H1 (cell line): Measurements from ENCODE around the gene MYO9A. TPM values are rescaled to one million over a fixed set of nuclear protein-coding genes. Genes with fewer than 3 reads are reported as not detected.

Source experiments
- CTCF ChIA-PET: fragments of 300-600 bp; sonication (Branson Sonifier 250); formaldehyde crosslinking; loops from one replicate; lab custom pipeline; 2021; ENCODE audit not compliant: partially characterized antibody; lab: Charles Lee
- POLR2A ChIA-PET: fragments of 300-600 bp; sonication (Branson Sonifier 250); formaldehyde crosslinking; loops from one replicate; lab custom pipeline; 2021; ENCODE audit warnings: inconsistent platforms; ENCODE audit not compliant: partially characterized antibody; lab: Charles Lee
- DNase-seq, 2 experiments: peaks; one replicate each; pipeline versions ENCODE4 v3.0.0 to v3.0.0-alpha.2; 2010 to 2022; ENCODE audit warnings: low spot score in 2 of 2, low read depth in 1 of 2, mixed read lengths in 1 of 2
- FAIRE-seq: peaks from 2 replicates; lab custom pipeline; 2011; peaks lifted over from hg19 to GRCh38; lab: Jason Lieb, UNC
- H2AFZ ChIP-seq: 2 replicates; pipeline ENCODE4 v1.8.1; 2012; ENCODE audit warnings: low read length, inconsistent platforms
- H2AK5ac ChIP-seq: 2 replicates; pipeline ENCODE4 v1.6.1; 2013; ENCODE audit warnings: low read depth, low read length
- H2BK120ac ChIP-seq: replicated peaks from 2 replicates; pipeline ENCODE3; 2013; ENCODE audit warnings: low read depth, low read length, inconsistent platforms
- H2BK12ac ChIP-seq: 2 replicates; pipeline ENCODE4 v1.6.1; 2013; ENCODE audit warnings: low read depth, low read length
- H2BK15ac ChIP-seq: 2 replicates; pipeline ENCODE4 v1.6.1; 2013; ENCODE audit warnings: low read length
- H2BK20ac ChIP-seq: 2 replicates; pipeline ENCODE4 v1.6.1; 2013; ENCODE audit warnings: low read length
- H2BK5ac ChIP-seq: 2 replicates; pipeline ENCODE4 v1.6.1; 2013; ENCODE audit warnings: low read depth, low read length
- H3K14ac ChIP-seq: 2 replicates; pipeline ENCODE4 v1.6.1; 2013; ENCODE audit warnings: inconsistent platforms; ENCODE audit not compliant: insufficient read length
- H3K18ac ChIP-seq: 2 replicates; pipeline ENCODE4 v1.6.1; 2013; ENCODE audit warnings: low read length; ENCODE audit errors: extremely low read depth
- H3K23ac ChIP-seq: 2 replicates; pipeline ENCODE4 v1.6.1; 2013; ENCODE audit warnings: inconsistent platforms; ENCODE audit not compliant: insufficient read length
- H3K23me2 ChIP-seq: 2 replicates; pipeline ENCODE4 v1.6.1; 2013; ENCODE audit warnings: low read depth, low read length
- H3K27ac ChIP-seq: 2 replicates; pipeline ENCODE4 v1.6.1; 2011; ENCODE audit warnings: low read depth, low read length, inconsistent platforms
- H3K27me3 ChIP-seq, 4 experiments: replicated peaks in 1 of 4; 1 replicate in 1 of 4; 2 replicates in 3 of 4; pipeline versions ENCODE4 v1.6.1 to v1.8.1; 2011 to 2013; ENCODE audit warnings: low read length in 3 of 4, mild to moderate bottlenecking in 3 of 4, inconsistent platforms in 2 of 4, mixed read lengths in 2 of 4, moderate library complexity in 1 of 4; ENCODE audit not compliant: control insufficient read depth in 3 of 4, insufficient read depth in 3 of 4; ENCODE audit errors: extremely low read depth in 1 of 4
- H3K36me3 ChIP-seq, 4 experiments: 2 replicates each; pipeline versions ENCODE4 v1.6.1 to v1.8.1; 2011 to 2013; ENCODE audit warnings: mild to moderate bottlenecking in 4 of 4, low read length in 3 of 4, moderate library complexity in 2 of 4, control low read depth in 1 of 4, inconsistent platforms in 1 of 4; ENCODE audit not compliant: insufficient read depth in 4 of 4, control insufficient read depth in 2 of 4
- H3K4ac ChIP-seq: replicated peaks from 2 replicates; pipeline ENCODE3; 2013; ENCODE audit warnings: low read length, low read depth, mixed read lengths, inconsistent platforms; ENCODE audit not compliant: insufficient read length
- H3K4me1 ChIP-seq, 4 experiments: replicated peaks in 1 of 4; 1 replicate in 1 of 4; 2 replicates in 3 of 4; pipeline versions ENCODE4 v1.6.1 to v1.8.1; 2011 to 2013; ENCODE audit warnings: low read length in 3 of 4, inconsistent platforms in 2 of 4, mixed read lengths in 1 of 4; ENCODE audit not compliant: insufficient read depth in 4 of 4, control insufficient read depth in 3 of 4
- H3K4me2 ChIP-seq, 2 experiments: 2 replicates each; pipeline versions ENCODE4 v1.6.1 to v1.8.1; 2011 to 2013; ENCODE audit warnings: low read depth in 2 of 2, low read length in 2 of 2, control low read depth in 1 of 2, inconsistent platforms in 1 of 2, mild to moderate bottlenecking in 1 of 2; ENCODE audit not compliant: insufficient read depth in 1 of 2
- H3K4me3 ChIP-seq, 4 experiments: fragments of 200-600, 300-600 bp in 1 of 4; sonication (generic), shearing (Covaris generic), sonication (Bioruptor Twin) in 1 of 4; 2 replicates each; pipeline versions ENCODE4 v1.5.1 to v1.8.1; 2011 to 2016; ENCODE audit warnings: low read length in 4 of 4, low read depth in 3 of 4, control low read depth in 2 of 4, inconsistent platforms in 2 of 4, mild to moderate bottlenecking in 2 of 4, mixed read lengths in 1 of 4, moderate library complexity in 1 of 4; ENCODE audit not compliant: insufficient read depth in 2 of 4; ENCODE audit errors: extremely low read depth in 1 of 4
- H3K56ac ChIP-seq: replicated peaks from 2 replicates; pipeline ENCODE3; 2013; ENCODE audit warnings: low read depth, mild to moderate bottlenecking, mixed read lengths, low read length, inconsistent platforms; ENCODE audit not compliant: insufficient read length
- H3K79me1 ChIP-seq: 2 replicates; pipeline ENCODE4 v1.6.1; 2013; ENCODE audit warnings: low read depth, low read length, control low read depth
- H3K79me2 ChIP-seq, 2 experiments: 2 replicates each; pipeline versions ENCODE4 v1.6.1 to v1.8.1; 2012 to 2013; ENCODE audit warnings: low read length in 2 of 2, mild to moderate bottlenecking in 2 of 2, inconsistent platforms in 1 of 2; ENCODE audit not compliant: insufficient read depth in 2 of 2, control insufficient read depth in 1 of 2
- H3K9ac ChIP-seq, 4 experiments: replicated peaks in 1 of 4; 1 replicate in 1 of 4; 2 replicates in 3 of 4; pipeline versions ENCODE4 v1.6.1 to v1.8.1; 2011 to 2013; ENCODE audit warnings: low read depth in 3 of 4, low read length in 3 of 4, control low read depth in 2 of 4, mild to moderate bottlenecking in 2 of 4, moderate library complexity in 2 of 4, inconsistent platforms in 1 of 4; ENCODE audit errors: extremely low read depth in 1 of 4
- H3K9me3 ChIP-seq, 2 experiments: 2 replicates each; pipeline versions ENCODE4 v1.6.1 to v1.8.1; 2012 to 2013; ENCODE audit warnings: mild to moderate bottlenecking in 2 of 2, moderate library complexity in 2 of 2, control low read depth in 1 of 2, inconsistent platforms in 1 of 2, low read depth in 1 of 2, low read length in 1 of 2, mixed read lengths in 1 of 2; ENCODE audit not compliant: insufficient read depth in 2 of 2
- H4K20me1 ChIP-seq, 2 experiments: replicated peaks in 1 of 2; 2 replicates each; pipeline versions ENCODE3 to v1.8.1; 2011 to 2013; ENCODE audit warnings: inconsistent platforms in 2 of 2, low read length in 2 of 2, mild to moderate bottlenecking in 1 of 2; ENCODE audit not compliant: insufficient read depth in 2 of 2, control insufficient read depth in 1 of 2
- H4K5ac ChIP-seq: 2 replicates; pipeline ENCODE4 v1.6.1; 2013; ENCODE audit warnings: low read length, low read depth, mixed read lengths, inconsistent platforms; ENCODE audit not compliant: insufficient read length
- H4K8ac ChIP-seq: 2 replicates; pipeline ENCODE4 v1.8.0; 2013; ENCODE audit warnings: mild to moderate bottlenecking, moderate library complexity, low read length, inconsistent platforms; ENCODE audit not compliant: insufficient read depth; ENCODE audit errors: extremely low read depth
- H4K91ac ChIP-seq: replicated peaks from 2 replicates; pipeline ENCODE3; 2013; ENCODE audit warnings: low read length, mixed read lengths, inconsistent platforms; ENCODE audit not compliant: insufficient read length
- RNF2 ChIP-seq: fragments of 200-900, 300-1000 bp; sonication (generic); IDR thresholded peaks from 2 replicates; pipeline ENCODE4 v1.7.1; 2016; ENCODE audit warnings: borderline replicate concordance, low read depth, mild to moderate bottlenecking, antibody characterized with exemption, low read length; ENCODE audit not compliant: poor library complexity, severe bottlenecking; ENCODE audit errors: missing control alignments
- WGBS, 2 experiments: shearing (Covaris generic) in 1 of 2; methylation state at CpG; one replicate each; pipeline versions ENCODE4 v1.1.6 to v1.1.7; 2013 to 2015; ENCODE audit warnings: low lambda C conversion rate in 2 of 2, mixed read lengths in 2 of 2, inconsistent platforms in 1 of 2, low coverage in 1 of 2, missing lambda C conversion rate in 1 of 2; ENCODE audit not compliant: insufficient replicate concordance in 2 of 2, insufficient coverage in 1 of 2, insufficient read length in 1 of 2; ENCODE audit errors: extremely low coverage in 1 of 2, missing lambda C conversion rate in 1 of 2; 5-methylcytosine and 5-hydroxymethylcytosine counted together
- polyA plus RNA-seq, 7 experiments: library from polyadenylated mRNA; depleted of rRNA in 3 of 7; stranded (reverse) in 5 of 7; unstranded in 2 of 7; fragments of >200 nt in 5 of 7; fragments of 200-250 nt in 2 of 7; gene quantifications; 1 replicate in 5 of 7; 2 replicates in 1 of 7; 4 replicates in 1 of 7; pipeline versions ENCODE4 v1.2.1 to v1.2.3, GENCODE V29; 2011 to 2013; ENCODE audit warnings: missing spikeins in 2 of 7, mixed read lengths in 2 of 7
- total RNA-seq: library from RNA; stranded (reverse); fragmentation: NEBNext Ultra II Directional; extraction: Animal tissue kit (Norgen Biotek cat#: 25700); gene quantifications from 2 replicates; pipeline ENCODE4 v1.2.1, GENCODE V29; 2021

MYO9A gene
- total and polyA plus RNA-seq, 2 of the 8 experiments (the other 6 are each of a cell fraction or from before 2014, with no cell fraction given): 3.9 to 26.0 TPM

- DNase-seq (no peak), FAIRE-seq (no peak)
- H3K18ac ChIP-seq: no peak overlapping the region
- H2BK5ac ChIP-seq: no peak overlapping the region
- H3K9me3 ChIP-seq: no peaks in the 10 kb centered on the region
- H3K79me1 ChIP-seq: no peaks in the 10 kb centered on the region
- no peaks in the 10 kb centered on the region; a peak in 3 of 7 replicates for H3K4me1 ChIP-seq
- no peak overlapping the region for H2BK12ac ChIP-seq
- no peak overlapping the region for H2AK5ac ChIP-seq
- H3K27me3 ChIP-seq: no peaks in the 10 kb centered on the region
- no peak overlapping the region for H3K9ac ChIP-seq
- H3K23ac ChIP-seq: no peak overlapping the region
- no peak overlapping the region for H3K56ac ChIP-seq
- no peaks in the 10 kb centered on the region for H4K20me1 ChIP-seq
- no peak overlapping the region; the same call in 1 of the 2 replicates for H4K8ac ChIP-seq
- no peak overlapping the region for H4K5ac ChIP-seq
- no peak overlapping the region for H3K27ac ChIP-seq
- no peak overlapping the region for H3K4ac ChIP-seq
- H2BK15ac ChIP-seq: no peak overlapping the region
- H2BK120ac ChIP-seq: no peak overlapping the region
- H2BK20ac ChIP-seq: no peak overlapping the region
- POLR2A ChIA-PET: interaction anchor here (2.2 kb wide), 1 partner anchor 29 kb away, joined by 7 read pairs; no protein-coding TSS in a partner anchor
- H4K91ac ChIP-seq: no peak overlapping the region
- CTCF ChIA-PET: interaction anchor here (0.8 to 5.8 kb wide), 16 partner anchors 9 to 388 kb away, joined by 3 to 49 read pairs (median 5); no protein-coding TSS in a partner anchor
- no peak overlapping the region for H3K4me2 ChIP-seq
- H3K23me2 ChIP-seq: no peaks in the 10 kb centered on the region
- WGBS, 2 experiments: 92% methylated on average over 8 of the region's 8 CpGs; no CpG with 5 or more reads in 1 of the 2 experiments
- H3K4me3 ChIP-seq: no peak overlapping the region
- H3K36me3 ChIP-seq: no peaks in the 10 kb centered on the region
- H3K14ac ChIP-seq: no peak overlapping the region
- no peaks in the 10 kb centered on the region for H3K79me2 ChIP-seq
- no peak overlapping the region for H2AFZ ChIP-seq
- TF ChIP-seq RNF2: no peak
These were observed 336.0 kb downstream of the MYO9A start for GRCh38 chr15:71781965-71782265.
